Measurements from ENCODE around the gene CCNY.

CCNY gene

DNA sequence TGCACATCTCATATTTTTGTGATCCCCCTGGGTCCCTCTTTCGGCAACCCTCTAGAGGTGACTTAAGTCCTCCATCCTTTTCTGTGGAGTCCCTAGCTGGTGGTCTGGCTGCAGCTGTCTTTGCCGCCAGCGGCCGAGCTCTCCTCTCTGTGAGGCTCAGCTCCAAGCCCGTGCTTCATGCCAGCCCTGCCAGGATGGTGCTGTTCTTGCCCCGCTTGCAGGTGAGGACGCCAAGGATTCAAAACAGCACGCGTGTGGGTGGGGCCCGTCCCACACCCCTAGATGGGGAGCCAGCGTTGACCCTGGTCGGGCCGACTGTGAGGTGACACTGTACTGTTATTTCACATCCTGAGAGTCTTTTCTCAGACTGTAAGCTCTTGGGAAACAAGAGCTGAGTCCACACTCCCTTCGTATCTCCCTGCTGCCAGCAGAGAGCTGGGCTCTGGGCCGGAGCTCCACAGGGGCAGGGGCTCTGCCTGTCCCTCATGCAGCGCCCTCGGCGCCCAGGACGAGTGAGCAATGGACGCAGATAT is 232.2 kb downstream of the CCNY start:
- no peak for DNase-seq

DNA sequence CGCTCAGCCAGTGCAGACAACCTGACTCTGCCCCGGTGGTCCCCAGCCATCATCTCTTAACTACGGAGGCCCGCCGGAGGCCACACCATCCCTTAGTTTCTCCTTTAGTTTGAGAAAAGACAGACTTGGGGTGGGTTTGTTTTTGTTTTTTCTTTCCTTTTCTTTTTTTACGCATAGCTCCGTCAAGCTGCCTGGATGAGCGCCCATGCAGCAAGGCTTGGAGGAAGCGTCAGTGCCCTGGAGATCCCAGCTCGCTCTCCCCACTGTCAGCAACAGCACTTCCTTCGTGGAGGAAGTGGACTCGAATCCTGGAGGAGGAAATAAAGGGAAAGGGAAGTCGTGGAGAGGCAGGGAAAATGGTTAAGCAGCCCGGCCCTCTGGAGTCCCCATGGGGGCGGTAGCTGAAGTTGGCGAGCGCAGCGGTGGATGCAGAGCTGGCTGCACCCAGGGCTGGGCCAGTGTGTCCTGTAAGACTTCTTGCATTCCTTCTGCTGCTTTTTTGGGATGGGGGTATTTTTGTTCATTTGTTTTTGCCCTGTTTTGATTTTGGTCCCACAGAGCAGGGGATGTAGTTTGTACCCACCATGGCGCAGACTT is 232.9 kb downstream of the CCNY start:
- no peak for DNase-seq

DNA sequence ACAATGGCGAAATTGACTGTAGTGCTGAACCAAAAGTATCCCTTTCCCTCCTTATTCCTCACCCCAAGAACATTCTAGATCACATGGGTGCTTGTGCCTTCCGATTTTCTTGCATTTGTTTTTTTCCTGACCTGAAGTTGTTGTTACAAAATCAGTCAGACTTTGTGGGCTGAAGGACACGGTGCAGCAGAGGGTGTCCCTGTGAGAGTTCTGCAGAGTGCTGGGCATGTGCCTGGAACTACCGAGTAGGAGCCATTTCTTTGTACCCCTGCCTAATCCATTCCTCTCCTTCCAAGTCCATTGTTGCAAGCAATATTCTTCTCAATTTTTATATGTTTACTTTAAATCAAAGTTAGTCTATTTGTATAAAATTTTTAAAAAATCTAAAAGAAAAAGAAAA is 233.5 kb downstream of the CCNY start:
- DNase-seq = no peak

DNA sequence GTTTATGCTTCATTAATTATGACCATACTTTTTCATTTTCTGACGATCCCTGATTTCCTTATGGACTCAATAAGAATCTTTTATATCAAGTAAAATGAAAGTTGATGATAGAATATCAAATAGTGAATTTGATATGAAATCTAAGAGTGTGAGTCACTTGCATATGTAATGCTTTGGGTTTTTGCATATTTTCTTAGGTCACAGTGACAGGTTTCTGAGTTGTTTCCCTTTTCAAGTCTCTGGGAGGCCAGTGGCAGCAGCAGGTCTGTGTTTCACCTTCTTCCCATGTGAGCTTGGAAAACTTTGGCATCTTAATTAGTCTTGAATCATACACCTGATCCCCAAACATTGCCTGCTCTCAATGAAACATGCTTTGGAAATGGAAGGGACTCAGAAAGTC is 234.1 kb downstream of the CCNY start:
- no peak for DNase-seq

DNA sequence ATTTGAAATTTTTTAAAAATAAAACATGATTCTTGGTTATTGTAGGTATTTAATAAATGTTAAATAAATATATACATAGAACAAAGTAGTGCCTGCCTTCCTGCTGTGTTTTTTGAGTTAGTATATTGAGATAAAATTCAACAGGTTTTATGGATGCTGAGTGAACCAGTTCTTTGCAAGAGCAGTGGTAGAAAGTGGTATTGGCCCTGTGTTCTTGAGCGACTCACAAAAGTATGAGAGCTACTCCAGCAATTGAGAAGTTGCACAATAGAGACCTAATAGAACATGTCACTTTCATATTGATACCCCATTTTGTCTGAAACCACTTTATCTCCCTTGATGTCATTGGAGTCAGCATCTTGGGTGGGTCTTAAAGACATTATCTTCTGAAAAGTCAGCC is 236.3 kb downstream of the CCNY start:
- no peak for DNase-seq

DNA sequence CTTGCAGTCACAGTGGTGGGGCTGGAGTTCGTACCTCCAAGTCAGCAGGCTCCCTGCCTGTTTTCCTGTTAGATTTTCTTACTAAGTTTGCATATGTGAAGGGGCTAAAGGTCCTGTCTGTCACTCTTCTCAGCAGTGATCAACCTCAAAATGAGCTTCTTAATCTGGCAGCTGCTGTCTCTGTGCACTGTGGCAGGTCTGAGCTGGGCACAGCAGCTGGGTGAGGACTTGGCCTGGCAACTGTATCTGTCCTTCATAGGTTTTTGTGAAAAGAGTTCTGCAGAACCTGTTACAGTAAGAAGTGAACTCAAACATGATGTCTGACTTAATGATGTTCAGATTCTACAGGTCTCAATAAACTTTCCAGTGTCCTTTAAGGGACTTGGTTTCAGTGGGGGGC is 237.5 kb downstream of the CCNY start:
- DNase-seq = no peak

DNA sequence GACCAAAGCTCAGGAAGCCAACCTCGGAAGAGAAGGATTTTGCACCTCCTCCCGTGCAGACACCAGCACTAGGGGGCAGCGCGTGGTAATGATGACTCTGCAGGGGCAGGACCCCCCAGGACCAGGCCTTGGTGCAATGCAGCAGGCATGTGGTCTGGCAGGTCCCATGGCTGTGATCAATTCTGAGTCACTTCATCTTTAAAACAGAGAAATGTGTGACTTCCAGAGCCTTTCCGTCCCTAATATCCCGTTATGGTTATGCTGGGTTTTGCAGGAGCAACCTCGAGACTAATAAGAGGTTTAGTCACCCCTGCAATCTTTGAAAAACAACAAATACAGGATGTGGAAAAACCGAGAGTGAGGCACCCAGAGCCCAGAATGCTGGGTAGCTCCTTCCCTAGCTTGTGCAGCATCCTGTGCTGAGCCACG is 238.6 kb downstream of the CCNY start:
- DNase-seq = no peak

DNA sequence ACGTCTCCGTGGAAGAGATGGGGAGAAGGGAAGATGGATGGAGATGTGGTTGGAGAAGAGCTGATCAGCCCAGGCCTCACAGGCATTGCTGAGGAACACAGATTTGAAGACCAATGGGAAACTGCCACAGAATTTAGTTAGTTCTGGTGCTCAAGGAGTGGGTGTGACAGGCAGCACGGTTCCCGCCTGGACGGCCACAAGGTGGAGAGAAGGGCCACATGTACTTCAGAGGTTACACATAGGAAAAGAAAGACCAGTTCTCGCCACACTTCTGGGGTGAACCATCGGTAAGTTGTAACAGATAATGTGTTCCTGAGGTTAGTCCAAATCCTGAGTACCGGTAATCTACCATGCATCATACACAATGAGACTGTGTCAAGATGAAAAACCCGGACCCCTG is 239.3 kb downstream of the CCNY start:
- DNase-seq = no peak

DNA sequence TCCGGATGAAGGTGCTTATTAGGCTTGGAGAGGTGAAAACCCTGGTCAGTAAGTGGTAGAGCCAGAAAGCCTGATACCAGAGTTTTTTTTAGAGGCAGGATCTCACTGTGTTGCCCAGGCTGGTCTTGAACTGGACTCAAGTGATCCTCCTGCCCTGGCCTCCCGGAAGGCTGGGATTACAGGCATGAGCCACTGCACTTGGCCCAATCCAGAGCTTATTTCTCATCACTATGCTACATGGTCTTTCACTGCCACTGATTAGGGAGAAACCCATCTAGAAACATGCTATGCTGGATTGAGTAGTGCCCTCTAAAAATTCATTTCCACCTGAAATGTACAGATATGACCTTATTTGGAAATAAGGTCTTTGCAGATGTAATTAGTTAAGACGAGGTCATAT is 240.4 kb downstream of the CCNY start:
- DNase-seq = no peak

DNA sequence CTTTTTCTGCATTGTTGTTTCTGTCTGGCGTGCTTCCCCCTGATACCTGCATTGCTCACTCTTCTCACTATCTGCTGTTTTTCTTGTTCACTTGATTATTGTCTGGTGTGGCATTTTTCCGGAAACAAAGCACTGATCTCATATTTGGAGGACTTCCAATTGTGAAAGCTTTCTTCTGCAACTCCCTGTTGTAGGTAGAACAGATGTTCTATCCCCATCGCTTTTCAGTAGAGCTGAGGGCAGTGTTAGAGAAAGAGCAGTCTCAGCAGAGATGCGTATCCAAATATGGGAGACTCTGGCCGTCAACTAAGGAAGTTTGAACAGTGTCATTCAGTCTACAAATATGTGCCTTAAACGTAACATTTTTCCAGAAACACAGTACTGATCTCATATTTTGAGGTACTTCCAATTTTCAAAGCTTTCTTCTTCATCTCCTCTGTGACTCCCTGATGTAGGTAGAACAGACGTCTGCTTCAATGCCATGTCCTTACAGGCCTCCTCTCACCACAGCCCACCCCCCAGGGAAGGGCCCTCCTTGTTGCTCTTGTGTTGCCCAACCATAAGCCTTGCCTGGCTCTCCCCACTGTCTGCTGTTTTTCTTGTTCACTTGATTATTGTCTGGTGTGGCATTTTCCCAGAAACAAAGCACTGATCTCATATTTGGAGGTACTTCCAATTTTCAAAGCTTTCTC is 241.8 kb downstream of the CCNY start:
- DNase-seq = no peak

DNA sequence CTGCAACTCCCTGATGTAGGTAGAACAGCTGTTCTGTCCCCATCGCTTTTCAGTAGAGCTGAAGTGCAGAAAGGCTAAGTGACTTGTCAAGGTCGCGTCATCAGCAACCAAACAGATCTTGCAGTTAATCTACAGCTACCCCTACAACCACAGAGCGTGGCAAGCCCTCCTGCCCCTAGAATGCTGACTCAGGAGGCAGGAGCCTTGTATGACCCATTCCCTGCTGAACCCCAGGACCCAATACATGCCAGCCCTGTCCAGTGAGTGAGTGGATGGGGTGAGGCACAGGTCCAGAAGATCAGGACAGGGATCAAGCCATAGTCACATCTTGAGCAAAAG is 242.3 kb downstream of the CCNY start:
- no peak for DNase-seq

DNA sequence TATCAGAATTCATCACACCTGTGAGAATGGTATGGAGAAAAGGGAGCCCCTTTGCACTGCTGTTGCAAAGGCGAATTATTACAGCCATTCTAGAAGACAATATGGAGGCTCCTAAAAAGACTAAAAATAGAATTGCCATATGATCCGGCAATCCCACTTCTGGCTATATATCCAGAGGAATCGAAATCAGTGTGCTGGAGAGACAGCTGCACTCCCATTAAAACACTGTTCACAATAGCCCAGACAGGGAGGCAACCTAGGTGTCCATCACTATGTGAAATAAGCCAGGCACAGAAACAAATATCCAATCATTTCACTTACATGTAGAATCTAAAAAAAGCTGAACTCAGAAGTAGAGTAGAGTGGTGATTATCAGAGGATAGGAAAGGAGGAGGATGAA is 242.8 kb downstream of the CCNY start:
- no peak for DNase-seq

DNA sequence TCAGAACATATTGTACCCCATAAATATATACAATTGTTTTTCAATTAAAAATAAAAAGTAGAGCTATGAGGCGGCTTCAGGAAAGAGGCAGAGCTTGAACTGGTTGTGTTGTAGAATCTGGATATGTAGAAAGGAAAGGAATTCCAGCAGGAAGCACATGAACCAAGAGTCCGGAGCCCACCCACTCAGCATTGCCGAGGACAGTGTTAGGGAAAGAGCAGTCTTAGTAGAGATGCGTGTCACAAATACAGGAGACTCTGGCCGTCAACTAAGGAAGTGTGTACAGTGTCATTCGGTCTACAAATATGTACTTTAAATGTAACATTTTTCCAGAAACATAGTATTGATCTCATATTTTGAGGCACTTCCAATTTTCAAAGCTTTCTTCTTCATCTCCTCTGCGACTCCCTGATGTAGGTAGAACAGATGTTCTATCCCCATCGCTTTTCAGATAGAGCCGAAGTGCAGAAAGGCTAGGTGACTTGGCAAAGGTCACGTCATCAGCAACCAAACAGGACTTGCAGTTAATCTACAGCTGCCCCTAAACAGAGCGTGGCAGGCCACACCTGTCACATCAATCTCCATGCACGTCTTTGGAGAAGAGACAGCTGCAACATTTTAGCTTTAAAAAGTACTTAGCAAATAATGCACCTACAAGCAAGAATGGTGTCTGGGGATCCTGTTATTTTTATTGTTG is 243.6 kb downstream of the CCNY start:
- no peak for DNase-seq

DNA sequence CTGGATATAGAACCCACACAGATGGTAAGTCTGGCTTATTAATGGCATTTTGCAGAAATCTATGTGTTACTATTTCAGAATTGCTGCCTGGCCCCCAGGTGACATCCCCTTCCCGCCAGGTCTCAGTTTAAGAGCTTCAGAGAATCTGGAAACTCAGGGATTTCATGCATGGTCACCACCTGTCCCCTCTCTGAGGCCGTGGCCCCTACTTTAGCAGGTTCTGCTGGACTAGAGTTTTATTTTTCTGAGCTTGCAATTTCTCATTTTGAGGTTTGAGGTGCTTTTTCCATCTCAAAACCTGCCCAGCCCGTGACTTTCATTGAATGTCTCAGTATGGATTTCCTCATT is 244.1 kb downstream of the CCNY start:
- no peak for DNase-seq

DNA sequence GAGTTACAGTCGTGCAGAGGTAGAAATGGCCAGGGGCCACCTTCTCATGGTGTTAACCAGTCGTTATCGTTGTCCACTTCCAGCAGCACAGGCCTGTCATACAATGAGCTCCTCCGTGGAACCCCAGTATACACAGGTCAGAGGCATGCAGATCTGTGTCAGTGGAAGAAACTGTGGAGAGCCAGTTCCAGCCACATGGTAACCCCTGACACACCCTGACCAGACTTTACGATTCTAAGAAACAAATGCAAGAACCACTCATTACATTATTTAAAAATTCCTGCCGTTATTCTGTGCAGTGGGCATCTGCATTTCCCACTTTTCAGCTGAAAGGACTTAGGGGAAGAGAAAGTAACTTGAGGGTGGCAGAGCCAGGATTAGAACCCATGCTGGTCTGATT is 245.3 kb downstream of the CCNY start:
- DNase-seq = no peak

DNA sequence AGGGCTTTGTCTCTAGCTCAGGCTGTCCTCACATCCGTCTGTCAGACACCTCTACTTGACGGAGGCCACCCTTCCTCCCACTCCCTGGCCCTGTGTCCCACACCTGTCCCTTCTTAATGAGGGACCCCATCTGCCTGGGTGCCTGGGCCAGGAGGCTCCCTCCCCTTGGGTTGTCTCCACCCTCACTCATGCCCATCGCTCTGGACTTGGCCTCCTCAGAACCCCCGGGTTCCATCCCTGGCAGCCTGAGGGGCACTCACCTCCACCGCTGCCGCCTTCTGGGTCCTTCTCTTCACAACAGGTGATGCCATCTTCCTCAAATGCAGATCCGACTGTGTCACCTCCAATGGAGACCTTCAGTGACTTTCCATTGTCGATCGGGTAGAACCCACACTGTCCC is 248.6 kb downstream of the CCNY start:
- no peak for DNase-seq

DNA sequence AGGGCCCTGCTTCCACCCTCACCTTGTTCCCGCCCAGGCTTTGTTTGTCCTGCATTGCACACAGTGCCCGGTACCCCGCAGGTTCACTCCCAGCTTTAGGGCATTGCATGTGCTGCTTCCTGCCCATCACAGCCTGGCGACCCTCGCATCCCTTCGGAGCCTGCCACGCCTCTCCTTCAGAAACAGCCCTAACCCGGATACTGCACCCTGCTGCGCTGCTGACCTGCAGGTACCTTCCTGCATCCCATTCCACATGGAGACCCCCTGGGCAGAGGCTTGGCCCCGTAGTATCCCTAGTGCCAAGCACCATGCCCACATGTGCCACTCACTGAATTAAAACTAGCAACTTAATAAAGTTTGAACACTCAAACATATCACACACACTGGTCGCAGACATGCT is 249.0 kb downstream of the CCNY start:
- no peak for DNase-seq

DNA sequence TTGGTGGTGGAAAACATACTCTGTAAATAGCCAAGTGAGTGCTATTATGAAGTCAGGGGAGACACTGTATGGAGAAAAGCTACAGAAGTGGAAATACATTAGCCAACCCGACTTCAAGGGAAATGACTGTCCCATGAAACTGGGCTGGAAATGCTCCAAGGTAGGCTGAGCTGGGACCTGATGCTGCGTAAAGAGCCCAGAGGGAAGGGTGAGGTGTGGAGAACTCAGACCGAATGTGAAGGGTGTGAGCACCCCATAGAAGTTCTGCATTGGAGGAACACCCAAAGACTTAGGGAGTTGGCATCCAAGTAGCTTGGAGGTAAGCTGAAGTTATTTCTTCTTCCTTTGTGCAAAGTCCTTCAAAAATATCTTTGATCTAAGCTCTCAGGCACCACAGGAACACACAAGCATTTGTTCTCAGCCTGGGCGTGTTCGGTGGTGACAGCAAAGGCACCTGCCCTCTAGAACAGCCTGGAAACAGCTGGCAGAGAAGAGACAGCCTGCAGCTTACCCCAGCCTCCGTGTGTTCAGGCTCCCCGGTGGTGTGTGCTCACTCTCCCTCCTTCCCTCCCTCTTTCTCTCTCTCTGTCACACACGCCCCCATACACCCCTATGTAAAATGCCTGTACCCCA is 249.7 kb downstream of the CCNY start:
- DNase-seq = no peak

DNA sequence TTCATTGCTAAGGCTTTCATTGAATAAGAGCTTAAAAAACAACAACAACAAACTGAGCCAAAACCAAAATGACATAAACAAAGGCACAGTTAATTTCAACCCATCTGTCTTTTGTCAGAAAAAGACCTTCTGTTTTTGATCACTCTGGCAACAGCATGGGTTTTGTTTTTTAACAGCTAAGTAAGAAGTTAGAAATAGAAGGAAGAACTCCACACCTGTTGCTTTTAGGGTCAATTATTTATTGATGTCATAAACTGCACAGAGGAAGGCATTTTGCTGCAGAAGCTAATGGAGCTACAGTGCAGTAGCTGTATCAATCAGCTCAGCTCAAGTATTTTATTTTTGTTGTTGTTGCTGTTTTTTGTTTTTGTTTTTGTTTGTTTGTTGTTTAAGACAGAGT is 252.5 kb downstream of the CCNY start:
- no peak for DNase-seq

DNA sequence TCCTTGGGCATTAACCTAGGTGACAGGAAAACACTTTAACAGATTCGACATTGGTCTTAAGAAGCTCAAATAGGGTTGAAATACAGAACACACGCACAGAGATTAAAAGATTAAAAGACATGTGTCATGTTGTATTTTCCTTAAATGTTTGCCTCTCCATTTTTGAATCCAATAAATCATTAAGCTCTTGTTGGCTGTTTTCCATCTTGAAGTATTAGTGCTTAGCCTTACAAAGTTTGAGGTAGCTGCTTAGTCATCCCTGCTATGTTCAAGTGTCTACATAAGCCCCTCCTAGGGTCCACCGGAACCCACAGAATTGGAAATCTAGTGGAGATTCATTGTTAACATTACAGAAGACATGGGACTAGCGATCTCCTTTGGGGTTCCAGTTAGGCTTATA is 256.1 kb downstream of the CCNY start:
- no peak for DNase-seq

DNA sequence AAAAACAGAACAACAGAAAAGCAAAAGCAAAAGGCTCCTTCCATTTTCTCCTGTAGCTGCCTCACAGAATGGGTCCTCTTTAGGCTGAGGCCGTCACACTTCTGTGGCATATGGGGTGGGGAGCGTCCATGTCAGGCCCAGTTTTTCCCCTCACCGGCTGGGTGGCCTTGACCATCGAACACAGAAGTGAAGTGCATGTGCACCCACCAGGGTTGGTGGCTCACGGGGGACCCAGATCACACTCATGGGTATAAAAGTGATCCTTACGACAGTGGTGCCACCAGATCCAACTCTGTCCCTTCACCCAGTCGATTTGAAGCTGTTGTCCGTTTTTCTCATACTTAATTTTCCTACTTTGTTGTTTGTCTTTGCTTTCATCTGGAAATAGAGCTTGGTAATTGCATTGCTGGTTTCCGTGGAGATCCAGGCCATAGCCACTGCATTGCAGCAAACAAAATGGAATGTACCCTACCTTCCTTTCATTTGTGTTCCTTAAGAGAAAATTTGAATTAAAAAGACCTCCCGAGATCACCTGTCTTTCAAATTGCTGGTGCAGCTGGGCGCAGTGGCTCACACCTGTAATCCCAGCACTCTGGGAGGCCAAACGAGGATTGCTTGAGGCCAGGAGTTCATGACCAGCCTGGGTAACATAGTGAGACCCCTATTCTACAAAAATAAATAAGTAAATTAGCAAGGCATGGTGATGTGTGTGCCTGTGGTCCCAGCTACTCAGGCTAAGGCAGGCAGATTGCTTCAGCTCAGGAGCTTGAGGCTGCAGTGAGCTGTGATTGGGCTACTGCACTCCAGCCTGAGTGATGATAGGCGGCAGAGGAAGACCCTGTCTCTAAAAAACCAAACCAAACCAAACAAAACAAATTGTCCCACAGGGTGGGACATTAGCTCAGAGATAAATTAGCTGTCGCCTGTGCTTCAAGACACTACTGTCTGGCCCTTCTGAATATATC is 258.1 kb downstream of the CCNY start:
- DNase-seq = no peak

DNA sequence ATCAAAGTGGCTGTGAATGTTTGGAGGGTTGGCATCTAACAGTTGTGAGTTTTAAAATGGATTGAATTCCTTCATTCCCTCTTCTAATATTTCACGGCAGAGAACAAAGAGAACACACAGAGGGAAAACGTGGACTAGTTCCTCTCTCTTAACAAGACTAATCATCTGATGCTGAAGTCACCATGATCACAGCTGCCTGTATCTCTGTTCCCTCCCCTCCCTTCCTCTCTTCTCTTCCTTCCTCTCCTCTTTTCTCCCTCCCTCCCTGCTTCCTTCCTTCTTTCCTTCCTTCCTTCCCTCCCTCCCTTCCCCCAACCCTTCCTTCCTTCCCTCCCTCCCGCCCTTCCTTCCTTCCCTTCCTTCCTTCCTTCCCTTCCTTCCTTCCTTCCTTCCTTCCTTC is 258.8 kb downstream of the CCNY start:
- no peak for DNase-seq

DNA sequence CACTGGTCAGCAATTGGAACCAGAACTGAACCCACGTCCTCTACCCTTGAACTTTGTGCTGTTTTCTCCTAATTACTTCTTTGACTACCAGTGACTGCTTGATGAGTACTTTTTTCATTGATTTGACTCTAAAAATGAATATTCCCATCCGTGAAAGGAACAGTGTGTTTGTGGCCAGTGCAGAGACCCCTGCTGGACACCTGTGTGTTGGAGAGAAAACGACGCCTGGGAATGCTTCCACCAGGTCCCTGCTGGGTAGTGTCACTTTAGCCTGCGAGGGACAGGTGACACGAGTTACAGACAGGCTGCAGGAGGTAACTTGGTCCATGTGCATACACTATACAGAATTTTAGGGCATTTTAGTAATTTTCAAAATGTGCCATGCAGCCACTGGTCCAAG is 262.1 kb downstream of the CCNY start:
- no peak for DNase-seq

Measured in NK-92 treated with Interleukin-12 subunit alpha and Interleukin-12 subunit beta, amount 100 ng/mL, for 24 hours (cell line).